HL-60 (cell line): ENCODE results near the gene LIMS1.

ENCODE experiments used
- GABPA ChIP-seq: IDR thresholded peaks from 2 replicates; pipeline ENCODE4 v1.6.1; 2012; ENCODE audit warnings: low read depth
- TF ChIP-seq, protein P1 (sequence below): IDR thresholded peaks from one replicate; pipeline ENCODE4 v1.5.1; 2011; ENCODE audit warnings: low read length, control low read depth, inconsistent platforms; ENCODE audit not compliant: insufficient read depth

DNA sequence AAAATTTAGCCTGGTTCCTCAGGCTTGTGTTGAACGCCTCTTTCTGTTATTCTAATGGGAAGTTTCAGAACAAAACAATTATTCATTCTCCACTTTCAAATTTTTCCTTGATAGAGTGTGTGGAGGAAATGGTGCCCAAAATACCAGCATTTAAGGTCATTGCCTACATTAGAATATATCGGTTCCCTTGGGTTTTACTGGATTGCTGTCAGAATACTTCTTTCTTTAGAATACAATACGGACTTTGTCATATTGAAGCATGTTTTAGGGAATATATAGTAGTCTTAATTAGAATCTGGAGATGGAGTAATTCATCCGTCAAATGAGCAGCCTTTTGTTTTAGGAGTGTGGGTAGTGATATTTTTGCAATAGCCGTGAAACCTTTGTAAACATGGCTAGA lies 13.3 kb downstream of the LIMS1 start:
- TF ChIP-seq, protein P1, sequence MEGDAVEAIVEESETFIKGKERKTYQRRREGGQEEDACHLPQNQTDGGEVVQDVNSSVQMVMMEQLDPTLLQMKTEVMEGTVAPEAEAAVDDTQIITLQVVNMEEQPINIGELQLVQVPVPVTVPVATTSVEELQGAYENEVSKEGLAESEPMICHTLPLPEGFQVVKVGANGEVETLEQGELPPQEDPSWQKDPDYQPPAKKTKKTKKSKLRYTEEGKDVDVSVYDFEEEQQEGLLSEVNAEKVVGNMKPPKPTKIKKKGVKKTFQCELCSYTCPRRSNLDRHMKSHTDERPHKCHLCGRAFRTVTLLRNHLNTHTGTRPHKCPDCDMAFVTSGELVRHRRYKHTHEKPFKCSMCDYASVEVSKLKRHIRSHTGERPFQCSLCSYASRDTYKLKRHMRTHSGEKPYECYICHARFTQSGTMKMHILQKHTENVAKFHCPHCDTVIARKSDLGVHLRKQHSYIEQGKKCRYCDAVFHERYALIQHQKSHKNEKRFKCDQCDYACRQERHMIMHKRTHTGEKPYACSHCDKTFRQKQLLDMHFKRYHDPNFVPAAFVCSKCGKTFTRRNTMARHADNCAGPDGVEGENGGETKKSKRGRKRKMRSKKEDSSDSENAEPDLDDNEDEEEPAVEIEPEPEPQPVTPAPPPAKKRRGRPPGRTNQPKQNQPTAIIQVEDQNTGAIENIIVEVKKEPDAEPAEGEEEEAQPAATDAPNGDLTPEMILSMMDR: no peak
- TF ChIP-seq GABPA: no peak
